Measurements from ENCODE around the gene DNAJC11.

The DNAJC11 gene

DNA sequence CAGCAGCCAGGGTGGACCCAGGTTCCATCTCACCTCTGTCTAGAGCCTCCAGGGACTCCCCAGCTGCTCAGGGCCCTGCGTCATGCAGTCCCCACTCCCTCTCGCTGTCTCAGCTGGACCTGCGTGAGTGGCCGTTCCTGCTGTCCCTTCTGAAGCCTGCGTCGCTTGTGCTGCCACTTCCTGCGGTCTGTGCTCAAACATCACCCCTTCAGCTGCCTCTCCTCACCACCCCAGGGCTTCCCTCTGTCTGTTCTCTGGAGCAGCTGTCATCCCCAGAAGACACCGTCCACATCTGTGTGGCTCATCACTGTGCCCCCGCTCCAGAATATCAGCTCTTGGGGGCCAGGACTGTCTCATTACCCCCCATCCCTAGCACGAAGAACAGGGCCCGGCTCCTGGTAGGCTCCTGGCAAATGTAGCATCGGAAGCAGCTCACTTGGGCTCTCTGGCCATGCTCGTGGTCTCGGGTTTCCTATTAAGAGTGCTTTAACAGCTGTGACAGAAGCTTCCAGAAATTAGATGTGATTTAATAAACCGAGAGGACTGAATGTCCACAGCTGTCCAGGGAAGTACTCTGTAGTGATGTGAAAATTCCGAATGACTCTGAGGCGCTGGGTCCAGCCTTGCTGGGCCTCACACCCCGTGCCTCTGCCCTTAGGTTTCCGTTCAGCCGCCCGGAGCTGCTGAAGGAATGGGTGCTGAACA is 73.6 kb downstream of the DNAJC11 start:
- Histone ChIP-seq H3K36me3 (ENCODE audit: control insufficient read depth, insufficient read depth, low read length) (peaks cover 23% of the 10 kb centered on the region), H3K27me3 (replicated peaks; ENCODE audit: control insufficient read depth, insufficient read depth, low read length, poor library complexity, severe bottlenecking) (no peaks in the 10 kb centered on the region), H3K27ac (ENCODE audit: insufficient read depth, low read length, poor library complexity, severe bottlenecking) (no peak overlapping the region), H3K4me1 (ENCODE audit: control insufficient read depth, insufficient read depth, low read length, poor library complexity, severe bottlenecking) (peaks cover 14% of the 10 kb centered on the region), H3K4me3 (ENCODE audit: insufficient read depth, low read depth, low read length, poor library complexity, severe bottlenecking) (no peak overlapping the region), H3K9me3 (ENCODE audit: control insufficient read depth, low read length) (no peaks in the 10 kb centered on the region)
- no peak for DNase-seq

- peaks cover 14% of the 10 kb centered on the region for H3K4me1 ChIP-seq (ENCODE audit: control insufficient read depth, insufficient read depth, low read length, poor library complexity, severe bottlenecking)
- DNase-seq: no peak
- no peak overlapping the region for H3K27ac ChIP-seq (ENCODE audit: insufficient read depth, low read length, poor library complexity, severe bottlenecking)
- H3K4me3 ChIP-seq (ENCODE audit: insufficient read depth, low read depth, low read length, poor library complexity, severe bottlenecking): no peak overlapping the region
- H3K36me3 ChIP-seq (ENCODE audit: control insufficient read depth, insufficient read depth, low read length): peaks cover 15% of the 10 kb centered on the region
- no peaks in the 10 kb centered on the region for H3K27me3 ChIP-seq (replicated peaks; ENCODE audit: control insufficient read depth, insufficient read depth, low read length, poor library complexity, severe bottlenecking)
- no peaks in the 10 kb centered on the region for H3K9me3 ChIP-seq (ENCODE audit: control insufficient read depth, low read length)
Measured at GRCh38 chr1:6627031-6627430, 74.6 kb downstream of the DNAJC11 start.

GRCh38 chr1:6625584-6626149 is 75.9 kb downstream of the DNAJC11 start:
- DNase-seq: no peak
- Histone ChIP-seq H3K9me3 (ENCODE audit: control insufficient read depth, low read length) (no peaks in the 10 kb centered on the region), H3K4me3 (ENCODE audit: insufficient read depth, low read depth, low read length, poor library complexity, severe bottlenecking) (peak overlapping the region; percentile 65), H3K4me1 (ENCODE audit: control insufficient read depth, insufficient read depth, low read length, poor library complexity, severe bottlenecking) (peaks cover 14% of the 10 kb centered on the region), H3K27me3 (replicated peaks; ENCODE audit: control insufficient read depth, insufficient read depth, low read length, poor library complexity, severe bottlenecking) (no peaks in the 10 kb centered on the region), H3K36me3 (ENCODE audit: control insufficient read depth, insufficient read depth, low read length) (peaks cover 23% of the 10 kb centered on the region), H3K27ac (ENCODE audit: insufficient read depth, low read length, poor library complexity, severe bottlenecking) (peak overlapping the region; percentile 49)

DNA sequence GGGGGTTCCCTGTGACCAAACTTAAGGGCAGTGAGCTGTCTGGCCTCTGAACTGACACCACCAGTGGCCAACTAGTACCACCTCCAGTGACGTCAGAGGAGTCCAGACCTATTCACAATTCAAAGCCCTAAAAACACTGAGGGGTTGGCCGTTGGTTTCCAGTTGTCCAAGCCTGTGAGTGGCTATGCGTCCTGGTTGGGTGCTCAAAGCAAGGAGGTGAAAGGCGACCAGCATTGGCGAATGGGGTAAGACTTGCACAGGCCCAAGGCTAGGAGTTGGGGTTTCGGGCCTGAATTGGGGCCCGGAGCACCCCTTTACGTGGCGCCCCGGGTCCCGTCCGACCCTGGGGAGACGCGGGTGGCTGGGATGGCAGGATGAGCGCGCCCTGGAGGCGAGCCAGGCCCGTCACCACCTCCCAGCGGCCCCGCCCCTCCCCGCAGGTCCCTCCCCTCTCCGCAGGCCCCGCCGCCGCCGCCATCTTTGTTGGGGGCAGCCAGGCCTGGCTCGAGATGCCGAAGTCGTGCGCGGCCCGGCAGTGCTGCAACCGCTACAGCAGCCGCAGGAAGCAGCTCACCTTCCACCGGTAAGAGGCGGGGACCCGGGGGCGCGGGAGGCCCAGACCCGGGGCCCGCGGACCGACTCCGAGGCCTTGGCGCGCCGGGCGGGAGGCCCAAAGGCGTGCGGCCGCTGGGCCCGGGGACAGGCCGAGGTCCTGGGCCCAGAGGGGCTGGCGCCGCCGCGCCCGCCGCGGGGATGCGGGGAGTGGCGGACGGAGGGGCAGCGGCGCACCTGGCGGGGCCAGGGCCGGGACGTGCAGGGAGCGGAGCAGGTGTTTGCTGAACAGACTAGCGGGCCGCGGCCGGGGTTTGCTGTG is 76.7 kb downstream of the DNAJC11 start, which contains the start of gene THAP3:
TSS of gene THAP3 (plus strand) at position 159 of the 874 bp plus-strand sequence. CDS start at position 510, 351 bp downstream.
- DNase-seq: peak; percentile 84 to 85 (median 85)
- no peaks in the 10 kb centered on the region for H3K27me3 ChIP-seq (replicated peaks; ENCODE audit: control insufficient read depth, insufficient read depth, low read length, poor library complexity, severe bottlenecking)
- H3K4me3 ChIP-seq (ENCODE audit: insufficient read depth, low read depth, low read length, poor library complexity, severe bottlenecking): peak within 1 kb of the TSS; percentile 65
- peak within 1 kb of the TSS; percentile 59 for H3K27ac ChIP-seq (ENCODE audit: insufficient read depth, low read length, poor library complexity, severe bottlenecking)
- H3K4me1 ChIP-seq (ENCODE audit: control insufficient read depth, insufficient read depth, low read length, poor library complexity, severe bottlenecking): peaks cover 14% of the 10 kb centered on the region
- no peaks in the 10 kb centered on the region for H3K9me3 ChIP-seq (ENCODE audit: control insufficient read depth, low read length)
- H3K36me3 ChIP-seq (ENCODE audit: control insufficient read depth, insufficient read depth, low read length): peaks cover 19% of the 10 kb centered on the region

- no peaks in the 10 kb centered on the region for H3K27me3 ChIP-seq (replicated peaks; ENCODE audit: control insufficient read depth, insufficient read depth, low read length, poor library complexity, severe bottlenecking)
- no peaks in the 10 kb centered on the region for H3K9me3 ChIP-seq (ENCODE audit: control insufficient read depth, low read length)
- DNase-seq: no peak
- H3K4me1 ChIP-seq (ENCODE audit: control insufficient read depth, insufficient read depth, low read length, poor library complexity, severe bottlenecking): peaks cover 14% of the 10 kb centered on the region
- H3K36me3 ChIP-seq (ENCODE audit: control insufficient read depth, insufficient read depth, low read length): peaks cover 15% of the 10 kb centered on the region
- no peak overlapping the region for H3K4me3 ChIP-seq (ENCODE audit: insufficient read depth, low read depth, low read length, poor library complexity, severe bottlenecking)
- H3K27ac ChIP-seq (ENCODE audit: insufficient read depth, low read length, poor library complexity, severe bottlenecking): no peak overlapping the region
Measured at GRCh38 chr1:6623269-6623965, 78.2 kb downstream of the DNAJC11 start.

DNA sequence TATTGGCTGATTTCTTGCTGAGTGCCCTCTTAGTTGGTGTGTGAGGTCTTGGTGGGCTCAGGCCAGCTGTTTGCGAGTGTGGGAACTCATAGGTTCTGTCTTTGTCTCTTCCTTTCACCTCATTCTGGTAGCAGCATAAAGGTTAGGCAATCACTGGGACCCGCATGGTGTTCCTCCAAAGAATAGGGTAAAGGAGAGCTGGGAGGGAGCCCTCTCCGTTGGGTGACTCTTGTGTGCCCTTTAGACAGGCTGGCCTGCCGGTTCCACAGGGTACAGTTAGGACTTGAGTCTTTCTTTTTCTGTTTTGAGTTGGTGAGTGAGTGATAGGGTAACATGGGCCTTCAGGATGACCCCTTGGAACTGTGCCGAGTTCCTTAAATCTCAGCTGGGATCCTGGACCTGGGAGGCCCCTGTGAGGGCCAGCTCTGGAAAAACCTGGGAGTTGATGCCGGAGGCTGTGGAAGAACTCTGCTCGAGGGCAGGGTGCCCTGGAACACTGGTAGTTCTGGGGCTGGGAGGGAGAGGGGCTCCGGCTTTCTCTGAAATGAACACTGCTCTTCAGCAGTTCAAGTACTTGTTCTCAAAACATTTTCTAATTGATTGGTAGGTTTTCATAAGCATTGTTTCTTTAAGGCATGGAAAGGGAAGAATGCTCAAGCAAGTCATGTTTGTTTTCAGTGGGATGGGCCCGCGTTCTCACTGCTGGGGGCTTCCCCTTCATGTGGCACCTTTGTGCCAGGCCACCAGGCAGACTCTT is 79.0 kb downstream of the DNAJC11 start:
- H3K27me3 ChIP-seq (replicated peaks; ENCODE audit: control insufficient read depth, insufficient read depth, low read length, poor library complexity, severe bottlenecking): no peaks in the 10 kb centered on the region
- no peak for DNase-seq
- peaks cover 14% of the 10 kb centered on the region for H3K4me1 ChIP-seq (ENCODE audit: control insufficient read depth, insufficient read depth, low read length, poor library complexity, severe bottlenecking)
- H3K9me3 ChIP-seq (ENCODE audit: control insufficient read depth, low read length): no peaks in the 10 kb centered on the region
- H3K4me3 ChIP-seq (ENCODE audit: insufficient read depth, low read depth, low read length, poor library complexity, severe bottlenecking): no peak overlapping the region
- peaks cover 15% of the 10 kb centered on the region for H3K36me3 ChIP-seq (ENCODE audit: control insufficient read depth, insufficient read depth, low read length)
- no peak overlapping the region for H3K27ac ChIP-seq (ENCODE audit: insufficient read depth, low read length, poor library complexity, severe bottlenecking)

- Histone ChIP-seq H3K9me3 (ENCODE audit: control insufficient read depth, low read length) (no peaks in the 10 kb centered on the region), H3K36me3 (ENCODE audit: control insufficient read depth, insufficient read depth, low read length) (peaks cover 15% of the 10 kb centered on the region), H3K4me1 (ENCODE audit: control insufficient read depth, insufficient read depth, low read length, poor library complexity, severe bottlenecking) (peaks cover 10% of the 10 kb centered on the region), H3K27me3 (replicated peaks; ENCODE audit: control insufficient read depth, insufficient read depth, low read length, poor library complexity, severe bottlenecking) (no peaks in the 10 kb centered on the region), H3K27ac (ENCODE audit: insufficient read depth, low read length, poor library complexity, severe bottlenecking) (no peak overlapping the region), H3K4me3 (ENCODE audit: insufficient read depth, low read depth, low read length, poor library complexity, severe bottlenecking) (no peak overlapping the region)
- DNase-seq: no peak
Measured at GRCh38 chr1:6621429-6622391, 79.9 kb downstream of the DNAJC11 start.

DNA sequence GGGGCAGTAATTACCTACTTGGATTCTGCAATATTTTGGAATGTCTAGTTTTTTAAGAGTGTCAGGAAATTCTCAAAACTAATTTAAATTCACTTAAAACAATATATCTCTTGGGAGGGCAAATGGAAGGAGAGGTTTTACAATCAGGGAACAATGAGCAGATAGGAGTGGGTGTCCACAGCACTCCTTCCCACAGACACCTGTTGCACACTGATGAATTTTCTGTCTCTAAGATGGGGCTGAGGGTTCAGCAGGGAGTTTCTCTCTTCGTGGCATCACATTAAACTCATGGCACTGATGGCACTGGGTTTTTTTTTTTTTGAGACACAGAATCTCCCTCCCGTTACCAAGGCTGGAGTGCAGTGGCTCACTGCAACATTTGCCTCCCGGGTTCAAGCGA is 82.6 kb downstream of the DNAJC11 start:
- Histone ChIP-seq H3K4me3 (ENCODE audit: insufficient read depth, low read depth, low read length, poor library complexity, severe bottlenecking) (no peak overlapping the region), H3K4me1 (ENCODE audit: control insufficient read depth, insufficient read depth, low read length, poor library complexity, severe bottlenecking) (no peaks in the 10 kb centered on the region), H3K9me3 (ENCODE audit: control insufficient read depth, low read length) (no peaks in the 10 kb centered on the region), H3K27ac (ENCODE audit: insufficient read depth, low read length, poor library complexity, severe bottlenecking) (no peak overlapping the region), H3K27me3 (replicated peaks; ENCODE audit: control insufficient read depth, insufficient read depth, low read length, poor library complexity, severe bottlenecking) (no peaks in the 10 kb centered on the region), H3K36me3 (ENCODE audit: control insufficient read depth, insufficient read depth, low read length) (peaks cover 15% of the 10 kb centered on the region)
- no peak for DNase-seq

All from effector memory CD4-positive, alpha-beta T cell (primary cell).